Left ventricle myocardium inferior (tissue), 1 donor: ENCODE data around the gene SPN. TPM values are rescaled to one million over a fixed set of nuclear protein-coding genes. Genes with fewer than 3 reads are reported as not detected.
"Not testable (repeated sequence)": the region's sequence is repeated elsewhere in the genome, so short reads cannot be mapped to it uniquely, and the experiment has no call there.

ENCODE experiments used
- DNase-seq: peaks from one replicate; pipeline ENCODE4 v3.0.0-alpha.2; 2020
- H3K27ac ChIP-seq: fragments of 200-600 bp; replicated peaks from 2 replicates; pipeline ENCODE4 v1.8.0; 2021
- H3K27me3 ChIP-seq: fragments of 200-600 bp; 2 replicates; pipeline ENCODE4 v1.8.0; 2021; ENCODE audit warnings: low read depth
- H3K36me3 ChIP-seq: fragments of 200-600 bp; 2 replicates; pipeline ENCODE4 v1.8.0; 2021
- H3K4me1 ChIP-seq: fragments of 200-600 bp; 2 replicates; pipeline ENCODE4 v1.8.0; 2021
- H3K4me3 ChIP-seq: fragments of 200-600 bp; 2 replicates; pipeline ENCODE4 v1.8.0; 2021; ENCODE audit warnings: mild to moderate bottlenecking, moderate library complexity
- H3K9me3 ChIP-seq: fragments of 200-600 bp; replicated peaks from 2 replicates; pipeline ENCODE4 v1.8.0; 2021
- CTCF ChIP-seq: fragments of 200-600 bp; IDR thresholded peaks from 2 replicates; pipeline ENCODE4 v1.8.0; 2021; ENCODE audit warnings: antibody characterized with exemption, mild to moderate bottlenecking, borderline replicate concordance
- intact Hi-C: fragments of 100-400 bp; cut with micrococcal nuclease; formaldehyde crosslinking; loops from one replicate; pipeline ENCODE4 v1.11.0; 2022
- total RNA-seq: library from RNA; stranded (reverse); fragmentation: NEBNext Ultra II Directional; extraction: Animal tissue kit (Norgen Biotek cat#: 25700); gene quantifications from one replicate; pipeline ENCODE4 v1.2.1, GENCODE V29; 2021
- donor health status: DM: no; HTN: yes; CAD: no; lungs with severe emphysema.

Gene SPN
- total RNA-seq, 1 donor from 2014 or later: 1.3 TPM

GRCh38 chr16:29629318-29629717 lies 33.7 kb upstream of the SPN start:
- H3K4me3 ChIP-seq, H3K27me3 ChIP-seq, intact Hi-C loops, H3K36me3 ChIP-seq, H3K4me1 ChIP-seq, H3K9me3 ChIP-seq, H3K27ac ChIP-seq, DNase-seq: not testable (repeated sequence)

GRCh38 chr16:29631658-29632057 lies 31.4 kb upstream of the SPN start:
- H3K27ac ChIP-seq, H3K4me3 ChIP-seq, H3K36me3 ChIP-seq, intact Hi-C loops, H3K27me3 ChIP-seq, H3K4me1 ChIP-seq, DNase-seq, H3K9me3 ChIP-seq: not testable (repeated sequence)

- H3K4me1 ChIP-seq, H3K9me3 ChIP-seq, H3K27me3 ChIP-seq, H3K4me3 ChIP-seq, H3K36me3 ChIP-seq, DNase-seq, H3K27ac ChIP-seq, intact Hi-C loops: not testable (repeated sequence)
These were observed 27.1 kb upstream of the SPN start for GRCh38 chr16:29635902-29636301.

DNA sequence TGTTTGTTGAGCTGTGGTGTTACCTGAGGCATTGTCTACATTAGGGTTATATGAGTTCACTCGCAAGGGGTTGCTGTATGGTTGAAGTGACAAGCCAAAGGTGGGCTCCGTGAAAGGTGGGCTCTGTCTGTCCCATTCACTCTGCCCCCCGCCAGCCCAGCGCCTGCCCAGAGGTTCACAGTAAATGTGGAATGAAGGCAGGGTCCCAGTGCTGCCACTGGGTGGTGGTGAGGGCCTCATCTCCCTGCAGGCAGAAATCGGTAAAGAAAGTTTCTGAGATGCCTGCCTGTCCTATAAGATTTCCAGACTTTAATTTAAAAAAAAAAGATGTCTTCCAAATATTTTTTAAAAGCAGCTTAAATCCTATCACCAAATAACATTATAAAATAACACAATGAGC lies 26.7 kb upstream of the SPN start:
- H3K36me3 ChIP-seq, H3K27me3 ChIP-seq, H3K4me3 ChIP-seq, H3K27ac ChIP-seq, intact Hi-C loops, H3K9me3 ChIP-seq, H3K4me1 ChIP-seq, DNase-seq: not testable (repeated sequence)

- H3K4me3 ChIP-seq, H3K9me3 ChIP-seq, H3K36me3 ChIP-seq, H3K27ac ChIP-seq, H3K4me1 ChIP-seq, DNase-seq, intact Hi-C loops, H3K27me3 ChIP-seq: not testable (repeated sequence)
These were observed 24.3 kb upstream of the SPN start for GRCh38 chr16:29638751-29639150.

DNA sequence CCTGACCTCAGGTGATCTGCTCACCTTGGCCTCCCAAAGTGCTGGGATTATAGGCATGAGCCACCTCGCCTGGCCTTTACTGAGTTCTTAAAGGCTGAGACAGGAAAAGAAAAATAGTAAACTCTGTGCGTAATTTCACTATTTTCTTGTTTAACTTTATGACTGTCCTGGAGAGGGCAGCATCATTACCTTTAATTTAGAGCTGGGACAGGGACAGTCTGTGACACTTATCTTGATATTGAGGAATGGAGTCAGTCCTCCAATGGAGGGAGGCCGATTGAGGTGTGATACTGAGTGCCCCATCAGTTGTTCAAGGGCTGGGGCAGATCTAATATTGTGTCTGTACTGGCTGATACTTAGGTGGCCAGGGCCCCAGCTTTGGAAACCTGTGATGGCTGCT lies 21.5 kb upstream of the SPN start:
- H3K27me3 ChIP-seq: no peaks in the 10 kb centered on the region
- no peaks in the 10 kb centered on the region for H3K36me3 ChIP-seq
- no peaks in the 10 kb centered on the region for H3K4me1 ChIP-seq
- intact Hi-C loops: no loop called here
- no peak overlapping the region for H3K27ac ChIP-seq
- DNase-seq: no peak
- H3K9me3 ChIP-seq: no peaks in the 10 kb centered on the region
- no peak for TF ChIP-seq CTCF
- no peak overlapping the region for H3K4me3 ChIP-seq

- H3K36me3 ChIP-seq: no peaks in the 10 kb centered on the region
- no peak for TF ChIP-seq CTCF
- intact Hi-C loops: no loop called here
- no peaks in the 10 kb centered on the region for H3K27me3 ChIP-seq
- H3K27ac ChIP-seq: no peak overlapping the region
- H3K9me3 ChIP-seq: no peaks in the 10 kb centered on the region
- H3K4me1 ChIP-seq: no peaks in the 10 kb centered on the region
- DNase-seq: no peak
- H3K4me3 ChIP-seq: no peak overlapping the region
These were observed 19.5 kb upstream of the SPN start for GRCh38 chr16:29643596-29643995.

GRCh38 chr16:29644338-29644857 lies 18.6 kb upstream of the SPN start:
- Histone ChIP-seq H3K4me1 (no peaks in the 10 kb centered on the region), H3K4me3 (no peak overlapping the region), H3K9me3 (no peaks in the 10 kb centered on the region), H3K36me3 (no peaks in the 10 kb centered on the region), H3K27ac (no peak overlapping the region), H3K27me3 (no peaks in the 10 kb centered on the region)
- no peak for DNase-seq
- no peak for TF ChIP-seq CTCF
- intact Hi-C loops: no loop called here
